GM12878 (cell line): Measurements from ENCODE around the gene DNAJC3. TPM values are rescaled to one million over a fixed set of nuclear protein-coding genes. Genes with fewer than 3 reads are reported as not detected.

ENCODE experiments used
- BMI1 ChIP-seq: fragments of 450-650 bp; IDR thresholded peaks from 2 replicates; pipeline ENCODE4 v1.6.1; 2016; ENCODE audit warnings: mild to moderate bottlenecking, moderate library complexity, borderline replicate concordance
- CEBPZ ChIP-seq: fragments of 150-350 bp; IDR thresholded peaks from 2 replicates; pipeline ENCODE4 v1.6.1; 2016; ENCODE audit warnings: low read depth, low read length
- FOS ChIP-seq: IDR thresholded peaks from 3 replicates; pipeline ENCODE4 v1.6.1; 2011; ENCODE audit warnings: borderline replicate concordance; ENCODE audit not compliant: insufficient read length; ENCODE audit errors: extremely low read depth
- FOXM1 ChIP-seq: IDR thresholded peaks from 2 replicates; pipeline ENCODE4 v1.6.1; 2012; ENCODE audit warnings: low read depth, mild to moderate bottlenecking, inconsistent platforms, low read length, moderate library complexity
- HDAC2 ChIP-seq: fragments of 200-600 bp; sonication (generic); IDR thresholded peaks from 2 replicates; pipeline ENCODE4 v1.6.1; 2017
- IKZF2 ChIP-seq, 2 experiments: fragments of 450-650 bp; IDR thresholded peaks; 2 replicates each; pipeline ENCODE4 v1.6.1; 2017; ENCODE audit warnings: mild to moderate bottlenecking in 2 of 2, moderate library complexity in 2 of 2
- MEF2A ChIP-seq: IDR thresholded peaks from 2 replicates; pipeline ENCODE4 v1.6.1; 2011; ENCODE audit warnings: low read depth, mild to moderate bottlenecking, low read length, moderate library complexity; ENCODE audit not compliant: insufficient read depth
- MTA3 ChIP-seq: IDR thresholded peaks from 2 replicates; pipeline ENCODE4 v1.6.1; 2012; ENCODE audit warnings: low read length, inconsistent platforms, borderline replicate concordance
- NFYB ChIP-seq: IDR thresholded peaks from 2 replicates; pipeline ENCODE4 v1.6.1; 2011; ENCODE audit warnings: low read depth, mild to moderate bottlenecking, low read length, improper control_type of control experiment, moderate library complexity; ENCODE audit not compliant: insufficient read depth
- NRF1 ChIP-seq: conservative IDR thresholded peaks from 2 replicates; pipeline ENCODE4 v1.6.1; 2011; ENCODE audit warnings: mild to moderate bottlenecking, low read depth, low read length, improper control_type of control experiment
- RFX5 ChIP-seq: IDR thresholded peaks from 2 replicates; pipeline ENCODE4 v1.6.1; 2011; ENCODE audit warnings: low read depth, low read length, improper control_type of control experiment
- SMC3 ChIP-seq: IDR thresholded peaks from 2 replicates; pipeline ENCODE4 v1.6.1; 2011; ENCODE audit warnings: low read length, improper control_type of control experiment, borderline replicate concordance
- SRF ChIP-seq, 2 experiments: IDR thresholded peaks; 2 replicates each; pipeline ENCODE4 v1.6.1; 2011; ENCODE audit warnings: low read depth in 2 of 2, low read length in 2 of 2, mild to moderate bottlenecking in 1 of 2, moderate library complexity in 1 of 2
- ZBTB40 ChIP-seq: fragments of 450-650 bp; IDR thresholded peaks from 2 replicates; pipeline ENCODE4 v1.6.1; 2016; ENCODE audit warnings: mild to moderate bottlenecking, moderate library complexity, borderline replicate concordance
- polyA plus RNA-seq, 11 experiments: library from polyadenylated mRNA; depleted of rRNA in 4 of 11; unstranded in 6 of 11; stranded (reverse) in 5 of 11; fragments of >200 nt; fragmentation: Nextera tagmentation in 4 of 11; fragmentation: Illumina TruSeq in 1 of 11; extraction: Ambion mirVana in 4 of 11; extraction: Trizol in 1 of 11; gene quantifications; 1 replicate in 1 of 11; 2 replicates in 10 of 11; pipeline versions ENCODE4 v1.2.1 to v1.2.3, GENCODE V29; 2011 to 2016; ENCODE audit warnings: inconsistent platforms in 2 of 11, missing spikeins in 2 of 11, low read depth in 1 of 11
- total RNA-seq, 4 experiments: library from RNA; depleted of rRNA in 3 of 4; stranded (reverse); fragments of >200 nt in 3 of 4; fragmentation: Illumina TruSeq in 1 of 4; extraction: Trizol in 1 of 4; gene quantifications; 2 replicates each; pipeline versions ENCODE4 v1.2.1 to v1.2.3, GENCODE V29; 2013 to 2021
- TF ChIP-seq, protein P1 (sequence below): fragments of 450-650 bp; IDR thresholded peaks from 2 replicates; pipeline ENCODE4 v1.6.1; 2016; ENCODE audit warnings: mild to moderate bottlenecking
- TF ChIP-seq, protein P2 (sequence below): fragments of 150-350 bp; IDR thresholded peaks from 2 replicates; pipeline ENCODE4 v1.6.1; 2014; ENCODE audit warnings: mild to moderate bottlenecking, low read depth, low read length
- TF ChIP-seq, protein P3 (sequence below): IDR thresholded peaks from 2 replicates; pipeline ENCODE4 v1.6.1; 2012; ENCODE audit warnings: low read length, inconsistent platforms

DNAJC3 gene
- total and polyA plus RNA-seq, 10 of the 15 experiments (the other 5 are each of a cell fraction or from before 2014, with no cell fraction given) = 9.3 to 37.4 (median 19.0) TPM

- TF ChIP-seq, protein P1, sequence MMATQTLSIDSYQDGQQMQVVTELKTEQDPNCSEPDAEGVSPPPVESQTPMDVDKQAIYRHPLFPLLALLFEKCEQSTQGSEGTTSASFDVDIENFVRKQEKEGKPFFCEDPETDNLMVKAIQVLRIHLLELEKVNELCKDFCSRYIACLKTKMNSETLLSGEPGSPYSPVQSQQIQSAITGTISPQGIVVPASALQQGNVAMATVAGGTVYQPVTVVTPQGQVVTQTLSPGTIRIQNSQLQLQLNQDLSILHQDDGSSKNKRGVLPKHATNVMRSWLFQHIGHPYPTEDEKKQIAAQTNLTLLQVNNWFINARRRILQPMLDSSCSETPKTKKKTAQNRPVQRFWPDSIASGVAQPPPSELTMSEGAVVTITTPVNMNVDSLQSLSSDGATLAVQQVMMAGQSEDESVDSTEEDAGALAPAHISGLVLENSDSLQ = peak; percentile 79; the same call in 1 of the 2 replicates
- peak; percentile 86 for TF ChIP-seq RFX5
- 0 out of 4 replicates have a peak, but pooled peaks of 1 of the 2 experiments have one; percentile 5 for TF ChIP-seq SRF (IDR thresholded peaks at IDR 0.05; ENCODE audit: low read depth in 2 of 2, low read length in 2 of 2)
- TF ChIP-seq HDAC2 = no peak
- peak; percentile 84; the same call in 1 of the 2 replicates for TF ChIP-seq NFYB
- no peak for TF ChIP-seq MEF2A
- TF ChIP-seq BMI1 = no peak
- TF ChIP-seq, protein P2, sequence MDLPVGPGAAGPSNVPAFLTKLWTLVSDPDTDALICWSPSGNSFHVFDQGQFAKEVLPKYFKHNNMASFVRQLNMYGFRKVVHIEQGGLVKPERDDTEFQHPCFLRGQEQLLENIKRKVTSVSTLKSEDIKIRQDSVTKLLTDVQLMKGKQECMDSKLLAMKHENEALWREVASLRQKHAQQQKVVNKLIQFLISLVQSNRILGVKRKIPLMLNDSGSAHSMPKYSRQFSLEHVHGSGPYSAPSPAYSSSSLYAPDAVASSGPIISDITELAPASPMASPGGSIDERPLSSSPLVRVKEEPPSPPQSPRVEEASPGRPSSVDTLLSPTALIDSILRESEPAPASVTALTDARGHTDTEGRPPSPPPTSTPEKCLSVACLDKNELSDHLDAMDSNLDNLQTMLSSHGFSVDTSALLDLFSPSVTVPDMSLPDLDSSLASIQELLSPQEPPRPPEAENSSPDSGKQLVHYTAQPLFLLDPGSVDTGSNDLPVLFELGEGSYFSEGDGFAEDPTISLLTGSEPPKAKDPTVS = no peak
- TF ChIP-seq IKZF2 (IDR thresholded peaks at IDR 0.05) = no peak; a peak in 1 of 4 replicates
- no peak for TF ChIP-seq SMC3
- no peak for TF ChIP-seq FOXM1
- no peak for TF ChIP-seq MTA3
- no peak for TF ChIP-seq CEBPZ
- TF ChIP-seq, protein P3, sequence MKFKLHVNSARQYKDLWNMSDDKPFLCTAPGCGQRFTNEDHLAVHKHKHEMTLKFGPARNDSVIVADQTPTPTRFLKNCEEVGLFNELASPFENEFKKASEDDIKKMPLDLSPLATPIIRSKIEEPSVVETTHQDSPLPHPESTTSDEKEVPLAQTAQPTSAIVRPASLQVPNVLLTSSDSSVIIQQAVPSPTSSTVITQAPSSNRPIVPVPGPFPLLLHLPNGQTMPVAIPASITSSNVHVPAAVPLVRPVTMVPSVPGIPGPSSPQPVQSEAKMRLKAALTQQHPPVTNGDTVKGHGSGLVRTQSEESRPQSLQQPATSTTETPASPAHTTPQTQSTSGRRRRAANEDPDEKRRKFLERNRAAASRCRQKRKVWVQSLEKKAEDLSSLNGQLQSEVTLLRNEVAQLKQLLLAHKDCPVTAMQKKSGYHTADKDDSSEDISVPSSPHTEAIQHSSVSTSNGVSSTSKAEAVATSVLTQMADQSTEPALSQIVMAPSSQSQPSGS = no peak
- no peak for TF ChIP-seq FOS
- no peak for TF ChIP-seq ZBTB40
- TF ChIP-seq NRF1 = peak; percentile 61
These were observed at the start of gene DNAJC3 (continued) for GRCh38 chr13:95676762-95677563.
